Spleen (tissue), 7 donors: ENCODE measurements around the gene NCAPG2.

Source experiments
- CTCF ChIP-seq, 11 experiments: fragments of 200-600 bp in 7 of 11; fragments of 450-650 bp in 4 of 11; sonication (generic) in 4 of 11; IDR thresholded peaks in 8 of 11; conservative IDR thresholded peaks in 3 of 11; 1 replicate in 7 of 11; 2 replicates in 4 of 11; pipeline versions ENCODE4 v1.4.0 to v1.8.0; 2016 to 2021; ENCODE audit warnings: antibody characterized with exemption in 11 of 11, inconsistent platforms in 4 of 11, mild to moderate bottlenecking in 1 of 11
- POLR2A ChIP-seq, 3 donors: fragments of 450-650 bp; IDR thresholded peaks; one replicate each; pipeline ENCODE4 v1.5.1; 2017; ENCODE audit warnings: antibody characterized with exemption in 3 of 3, mild to moderate bottlenecking in 1 of 3
- POLR2AphosphoS5 ChIP-seq, 3 donors: sonication (generic); formaldehyde crosslinking; IDR thresholded peaks; one replicate each; pipeline ENCODE4 v1.5.1; 2017; ENCODE audit warnings: antibody characterized with exemption in 3 of 3
- donor health status: DM: no; HTN: no; CAD: no; lungs with moderate emphysema.
- donor health status: DM: no; HTN: no; CAD: no.
- donor health status: DM: no; HTN: no; CAD: no.

GRCh38 chr7:158657189-158657746 is 47.3 kb downstream of the NCAPG2 start:
- no peak for TF ChIP-seq CTCF (IDR thresholded peaks at IDR 0.05 in 8 of 11, conservative IDR thresholded peaks at IDR 0.05 in 3 of 11)
- no peak for TF ChIP-seq POLR2AphosphoS5 (IDR thresholded peaks at IDR 0.05)
- no peak for TF ChIP-seq POLR2A (IDR thresholded peaks at IDR 0.05)
